ENCODE results near the gene LSM12.
A peak's percentile ranks its signal among the peaks of the same experiment; 100 is the strongest.

LSM12 gene

GRCh38 chr17:44066204-44066930 lies at the start of gene LSM12:
LSM12 (minus strand) TSS chr17:44066671; CDS start chr17:44066587, 84 bp downstream.
- DNase-seq (ENCODE audit: low read depth) = peak; percentile 88
- peak within 1 kb of the TSS; percentile 74 for H3K4me3 ChIP-seq (ENCODE audit: control insufficient read depth, low read depth, low read length)
- no peak for TF ChIP-seq CTCF (conservative IDR thresholded peaks at IDR 0.05; ENCODE audit: control insufficient read depth, insufficient read depth, low read depth, low read length)

GRCh38 chr17:44115585-44116415 lies 49.3 kb upstream of the LSM12 start:
- DNase-seq (ENCODE audit: low read depth) = peak; percentile 48
- TF ChIP-seq CTCF (conservative IDR thresholded peaks at IDR 0.05; ENCODE audit: control insufficient read depth, insufficient read depth, low read depth, low read length) = peak; percentile 82

GRCh38 chr17:44113868-44114840 lies 47.7 kb upstream of the LSM12 start:
- no peak overlapping the region for H3K4me3 ChIP-seq (ENCODE audit: control insufficient read depth, low read depth, low read length)
- no peak for TF ChIP-seq CTCF (conservative IDR thresholded peaks at IDR 0.05; ENCODE audit: control insufficient read depth, insufficient read depth, low read depth, low read length)
- DNase-seq (ENCODE audit: low read depth) = no peak

More at GRCh38 chr17:44115585-44116415, 49.3 kb upstream of the LSM12 start:
- no peak overlapping the region for H3K4me3 ChIP-seq (ENCODE audit: control insufficient read depth, low read depth, low read length)

- TF ChIP-seq CTCF (conservative IDR thresholded peaks at IDR 0.05; ENCODE audit: control insufficient read depth, insufficient read depth, low read depth, low read length) = no peak
- no peak overlapping the region for H3K4me3 ChIP-seq (ENCODE audit: control insufficient read depth, low read depth, low read length)
- DNase-seq (ENCODE audit: low read depth) = no peak
These were observed 46.9 kb upstream of the LSM12 start for GRCh38 chr17:44113382-44113781.

GRCh38 chr17:44112284-44113280 lies 46.1 kb upstream of the LSM12 start:
- no peak for DNase-seq (ENCODE audit: low read depth)
- H3K4me3 ChIP-seq (ENCODE audit: control insufficient read depth, low read depth, low read length) = no peak overlapping the region
- TF ChIP-seq CTCF (conservative IDR thresholded peaks at IDR 0.05; ENCODE audit: control insufficient read depth, insufficient read depth, low read depth, low read length) = no peak
